Right lobe of liver (tissue), 6 donors: ENCODE measurements around the gene TIPRL. TPM values are rescaled to one million over a fixed set of nuclear protein-coding genes. Genes with fewer than 3 reads are reported as not detected.

ENCODE experiments used
- ATAC-seq, 4 donors: fragments of 200-7000 bp; cut with Tn5 transposase; one replicate each; pipeline ENCODE4 v1.9.1; 2020; ENCODE audit warnings: mild to moderate bottlenecking in 4 of 4, moderate library complexity in 4 of 4
- DNase-seq, 3 donors: peaks; one replicate each; pipeline ENCODE4 v3.0.0-alpha.2; 2020
- H3K27ac ChIP-seq, 3 donors: fragments of 200-600 bp; one replicate each; pipeline ENCODE4 v1.8.0; 2022
- H3K27me3 ChIP-seq, 2 donors: fragments of 200-600 bp; one replicate each; pipeline ENCODE4 v1.8.0; 2022
- H3K36me3 ChIP-seq, 4 donors: fragments of 200-600 bp; sonication (generic) in 1 of 4; one replicate each; pipeline versions ENCODE4 v1.5.1 to v1.8.0; 2017 to 2022; ENCODE audit warnings: control low read depth in 1 of 4
- H3K4me1 ChIP-seq, 4 donors: fragments of 200-600 bp; sonication (generic) in 1 of 4; one replicate each; pipeline versions ENCODE4 v1.5.1 to v1.8.0; 2017 to 2022; ENCODE audit warnings: control low read depth in 1 of 4
- H3K4me3 ChIP-seq, 3 donors: fragments of 200-600 bp; one replicate each; pipeline ENCODE4 v1.8.0; 2022
- H3K9me3 ChIP-seq, 4 donors: fragments of 200-600 bp; sonication (generic) in 1 of 4; one replicate each; pipeline versions ENCODE4 v1.5.1 to v1.8.0; 2017 to 2022; ENCODE audit warnings: control low read depth in 1 of 4
- POLR2A ChIP-seq: fragments of 450-650 bp; IDR thresholded peaks from one replicate; pipeline ENCODE4 v1.6.1; 2017; ENCODE audit warnings: antibody characterized with exemption, mild to moderate bottlenecking
- WGBS: methylation state at CpG from one replicate; pipeline ENCODE4 v1.1.6; 2018; ENCODE audit warnings: low coverage, low lambda C conversion rate; ENCODE audit not compliant: insufficient coverage; ENCODE audit errors: missing lambda C conversion rate; 5-methylcytosine and 5-hydroxymethylcytosine counted together
- intact Hi-C, 2 donors: fragments of 100-400 bp; cut with DNase I; formaldehyde crosslinking; loops; one replicate each; pipeline versions ENCODE4 v1.11.2 to v1.14.1; 2022
- long read RNA-seq: library from polyadenylated mRNA; unstranded; transcript quantifications from one replicate; pipeline ENCODE4 v2.0.0, GENCODE V29; 2019
- total RNA-seq, 6 experiments: library from RNA; depleted of rRNA in 2 of 6; stranded (reverse); fragments of >200 nt in 2 of 6; fragmentation: NEBNext Ultra II Directional in 3 of 6; extraction: Animal tissue kit (Norgen Biotek cat#: 25700) in 3 of 6; gene quantifications; one replicate each; pipeline versions ENCODE4 v1.1.0 to v1.2.4, GENCODE V29; 2016 to 2023
- TF ChIP-seq, protein P1 (sequence below), 4 donors: fragments of 200-600 bp in 3 of 4; fragments of 450-650 bp in 1 of 4; IDR thresholded peaks; one replicate each; pipeline versions ENCODE4 v1.5.1 to v1.8.0; 2016 to 2022; ENCODE audit warnings: antibody characterized with exemption in 4 of 4, mild to moderate bottlenecking in 2 of 4
- donor health status: DM: no; HTN: yes; CAD: no.
- donor health status: DM: no; HTN: no; CAD: no.
- donor health status: DM: no; HTN: no; CAD: no.
- donor health status: DM: no; HTN: yes; CAD: no.
- donor health status: DM: no; HTN: yes; CAD: no.

The TIPRL gene
- total RNA-seq = 10 to 100 TPM; 12.1 to 24.1 (median 15.7) TPM
- long read RNA-seq, transcript TIPRL-202 (7 exons, 3,032 nt) = major isoform, 8 of 9 reads
- long read RNA-seq, partial matches to known transcripts = 1 of 9 reads
- long read RNA-seq, other reads (novel, unspliced or antisense) = 0 of 9 reads

DNA sequence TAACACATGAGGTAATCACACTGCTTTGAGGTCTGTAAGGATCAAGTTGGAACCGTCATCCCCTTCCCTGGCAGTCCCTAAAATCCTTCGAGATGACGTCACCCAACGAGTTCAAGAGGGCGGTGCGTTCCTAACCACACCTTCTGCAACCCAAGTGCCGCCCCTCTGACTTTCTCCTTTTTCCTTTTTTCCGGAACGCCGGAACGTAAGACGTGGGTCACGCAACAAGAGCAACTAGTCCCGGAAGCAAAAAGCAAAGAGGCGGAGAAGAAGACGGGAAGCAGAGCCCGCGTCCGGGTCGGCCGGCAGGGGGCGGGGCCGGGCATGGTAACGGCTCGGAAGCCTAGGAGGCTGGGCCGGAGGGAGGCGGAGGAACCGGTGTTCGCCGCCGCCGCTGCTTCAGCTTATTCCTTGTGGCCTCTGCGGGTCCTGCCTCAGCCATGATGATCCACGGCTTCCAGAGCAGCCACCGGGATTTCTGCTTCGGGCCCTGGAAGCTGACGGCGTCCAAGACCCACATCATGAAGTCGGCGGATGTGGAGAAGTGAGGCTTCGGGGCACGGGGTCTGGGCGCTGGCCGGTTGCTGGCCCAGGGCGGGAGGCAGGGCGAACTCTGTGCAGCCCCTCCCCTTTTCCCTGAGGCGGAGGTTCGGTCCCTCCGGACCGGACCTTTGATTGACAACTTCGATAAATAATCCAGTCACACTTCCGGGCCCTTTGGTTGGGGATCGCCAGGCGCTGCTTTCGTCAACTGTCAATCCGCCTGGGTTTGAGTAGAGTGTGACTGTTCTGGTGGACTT is at the start of gene TIPRL:
Gene TIPRL, plus strand, starts transcription at position 325 of the 800 bp plus-strand sequence. Its CDS starts 116 bp downstream, at position 441.
- under 1% methylated on average over 31 of the region's 56 CpGs for WGBS
- intact Hi-C loops = loop anchor here in 1 of 2 donors (10.0 kb wide), 1 partner anchor 56 kb away; no protein-coding TSS in a partner anchor
- H3K27me3 ChIP-seq = no peaks in the 10 kb centered on the region
- H3K4me1 ChIP-seq = no peaks in the 10 kb centered on the region
- DNase-seq = peak; percentile 95 to 98 (median 97)
- H3K27ac ChIP-seq = peak within 1 kb of the TSS; percentile 81 to 89 (median 81)
- peak; percentile 96 to 98 (median 97) for ATAC-seq
- peak within 1 kb of the TSS; percentile 65 to 88 (median 86) for H3K4me3 ChIP-seq
- H3K36me3 ChIP-seq = no peaks in the 10 kb centered on the region
- H3K9me3 ChIP-seq = no peaks in the 10 kb centered on the region
- TF ChIP-seq POLR2A = peak; percentile 87
- TF ChIP-seq, protein P1, sequence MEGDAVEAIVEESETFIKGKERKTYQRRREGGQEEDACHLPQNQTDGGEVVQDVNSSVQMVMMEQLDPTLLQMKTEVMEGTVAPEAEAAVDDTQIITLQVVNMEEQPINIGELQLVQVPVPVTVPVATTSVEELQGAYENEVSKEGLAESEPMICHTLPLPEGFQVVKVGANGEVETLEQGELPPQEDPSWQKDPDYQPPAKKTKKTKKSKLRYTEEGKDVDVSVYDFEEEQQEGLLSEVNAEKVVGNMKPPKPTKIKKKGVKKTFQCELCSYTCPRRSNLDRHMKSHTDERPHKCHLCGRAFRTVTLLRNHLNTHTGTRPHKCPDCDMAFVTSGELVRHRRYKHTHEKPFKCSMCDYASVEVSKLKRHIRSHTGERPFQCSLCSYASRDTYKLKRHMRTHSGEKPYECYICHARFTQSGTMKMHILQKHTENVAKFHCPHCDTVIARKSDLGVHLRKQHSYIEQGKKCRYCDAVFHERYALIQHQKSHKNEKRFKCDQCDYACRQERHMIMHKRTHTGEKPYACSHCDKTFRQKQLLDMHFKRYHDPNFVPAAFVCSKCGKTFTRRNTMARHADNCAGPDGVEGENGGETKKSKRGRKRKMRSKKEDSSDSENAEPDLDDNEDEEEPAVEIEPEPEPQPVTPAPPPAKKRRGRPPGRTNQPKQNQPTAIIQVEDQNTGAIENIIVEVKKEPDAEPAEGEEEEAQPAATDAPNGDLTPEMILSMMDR (IDR thresholded peaks at IDR 0.05) = peak; percentile 49 to 76 (median 64)

- H3K9me3 ChIP-seq = no peaks in the 10 kb centered on the region
- H3K4me1 ChIP-seq = no peaks in the 10 kb centered on the region
- 73% methylated on average over 6 of the region's 6 CpGs for WGBS
- ATAC-seq (no peak), DNase-seq (no peak)
- no peak overlapping the region for H3K4me3 ChIP-seq
- peaks cover 0 to 3% of the 10 kb centered on the region in 2 donors for H3K27me3 ChIP-seq
- TF ChIP-seq POLR2A = no peak
- TF ChIP-seq, protein P1 (IDR thresholded peaks at IDR 0.05) = no peak
- H3K27ac ChIP-seq = no peak overlapping the region
- intact Hi-C loops = no loop called here
- H3K36me3 ChIP-seq = no peaks in the 10 kb centered on the region
These were observed 48.8 kb upstream of the TIPRL start for GRCh38 chr1:168129933-168130332.

GRCh38 chr1:168134132-168134531 is 44.6 kb upstream of the TIPRL start:
- ATAC-seq (no peak), DNase-seq (no peak)
- Histone ChIP-seq H3K27me3 (peaks cover 0 to 14% of the 10 kb centered on the region in 2 donors), H3K4me3 (no peak overlapping the region), H3K4me1 (peaks cover 0 to 7% (median 3%) of the 10 kb centered on the region in 4 donors), H3K27ac (no peak overlapping the region), H3K9me3 (no peaks in the 10 kb centered on the region), H3K36me3 (no peaks in the 10 kb centered on the region)
- TF ChIP-seq, protein P1 (IDR thresholded peaks at IDR 0.05) = no peak
- no peak for TF ChIP-seq POLR2A
- WGBS = 28% methylated on average over 1 of the region's 1 CpG
- intact Hi-C loops = no loop called here

DNA sequence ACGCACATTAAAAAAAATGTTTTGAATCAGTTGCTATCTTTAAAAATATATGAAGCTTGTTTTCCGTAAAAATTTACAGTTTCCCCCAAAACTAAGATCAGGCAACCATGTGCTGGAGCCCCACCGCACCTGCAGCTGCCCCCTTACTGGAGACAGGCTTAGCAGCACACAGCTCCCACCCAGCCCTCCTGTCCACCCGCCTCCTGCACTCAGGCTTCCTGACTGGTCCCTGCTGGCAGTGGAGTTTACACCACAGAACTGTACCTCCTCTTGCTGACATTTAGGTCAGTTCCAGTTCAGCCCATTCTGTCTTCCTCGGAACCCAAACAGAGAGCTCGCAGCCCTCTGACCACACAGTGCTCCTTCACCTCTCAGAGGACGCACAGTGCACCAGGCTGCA is 44.1 kb upstream of the TIPRL start:
- Histone ChIP-seq H3K36me3 (no peaks in the 10 kb centered on the region), H3K4me1 (peaks cover 0 to 7% (median 3%) of the 10 kb centered on the region in 4 donors), H3K27ac (no peak overlapping the region), H3K9me3 (no peaks in the 10 kb centered on the region), H3K27me3 (peaks cover 0 to 14% of the 10 kb centered on the region in 2 donors), H3K4me3 (no peak overlapping the region)
- WGBS = 86% methylated on average over 6 of the region's 7 CpGs
- DNase-seq (no peak), ATAC-seq (no peak)
- intact Hi-C loops = no loop called here
- TF ChIP-seq, protein P1 (IDR thresholded peaks at IDR 0.05) = no peak
- no peak for TF ChIP-seq POLR2A
